HG02763 (cell line): ENCODE measurements around the gene SLC13A2.

Source experiments
- ATAC-seq: cut with Tn5 transposase; IDR thresholded peaks from one replicate; pipeline ENCODE4 v1.9.1; 2021; ENCODE audit warnings: mild to moderate bottlenecking, moderate library complexity; ENCODE audit not compliant: unreplicated experiment

Gene SLC13A2

DNA sequence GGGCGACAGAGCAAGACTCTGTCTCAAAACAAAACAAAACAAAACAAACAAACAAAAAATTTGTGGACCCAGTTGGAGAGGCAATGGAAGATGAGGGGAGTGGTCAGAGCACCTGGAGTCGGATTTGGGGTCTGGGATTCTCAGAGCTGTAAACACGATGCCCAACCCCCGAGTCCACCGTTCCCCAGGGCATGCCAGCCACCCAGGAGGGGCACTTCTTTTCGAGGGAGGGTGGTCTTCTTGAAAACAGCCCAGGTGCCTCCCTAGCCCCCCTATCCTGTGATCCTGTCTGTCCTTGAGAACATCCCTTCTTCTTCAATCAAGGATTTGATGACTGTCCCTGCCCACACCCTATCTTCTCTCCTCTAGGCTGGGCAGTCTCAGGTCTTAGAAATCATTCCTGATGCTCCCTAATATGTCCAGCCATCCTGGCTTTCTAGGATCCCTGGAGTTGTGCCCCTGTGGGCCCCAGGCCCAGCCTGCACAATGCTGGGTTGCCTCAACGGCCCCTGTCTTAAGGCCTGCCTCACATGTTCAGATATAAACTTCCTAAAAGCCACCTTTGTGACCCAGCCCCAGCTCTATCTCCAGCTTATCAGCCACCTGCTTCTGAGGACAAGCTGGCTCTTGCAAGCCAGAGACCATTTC is 3.1 kb upstream of the SLC13A2 start:
- ATAC-seq = no peak

DNA sequence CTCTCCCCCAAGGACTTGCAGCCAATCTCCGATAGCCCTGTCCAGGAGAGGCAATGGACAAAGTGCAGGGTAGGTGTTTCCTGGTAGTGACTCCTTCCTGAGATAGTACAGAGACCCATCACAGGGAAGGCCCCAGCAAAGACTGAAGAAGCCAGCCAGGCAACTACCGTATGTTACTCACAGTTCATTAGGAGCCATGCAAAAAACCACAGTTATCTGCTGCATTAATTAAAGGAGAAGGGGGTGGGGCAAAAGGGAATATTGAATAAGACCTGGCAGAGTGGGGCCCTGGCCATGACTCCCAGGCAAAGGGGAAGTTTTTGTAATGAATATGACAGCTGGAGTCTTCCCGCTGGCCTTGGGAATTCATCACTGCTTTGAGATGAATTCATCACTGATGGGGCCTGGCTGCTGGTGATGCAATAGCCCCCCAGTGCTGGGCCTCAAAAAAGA is 2.5 kb upstream of the SLC13A2 start:
- no peak for ATAC-seq

DNA sequence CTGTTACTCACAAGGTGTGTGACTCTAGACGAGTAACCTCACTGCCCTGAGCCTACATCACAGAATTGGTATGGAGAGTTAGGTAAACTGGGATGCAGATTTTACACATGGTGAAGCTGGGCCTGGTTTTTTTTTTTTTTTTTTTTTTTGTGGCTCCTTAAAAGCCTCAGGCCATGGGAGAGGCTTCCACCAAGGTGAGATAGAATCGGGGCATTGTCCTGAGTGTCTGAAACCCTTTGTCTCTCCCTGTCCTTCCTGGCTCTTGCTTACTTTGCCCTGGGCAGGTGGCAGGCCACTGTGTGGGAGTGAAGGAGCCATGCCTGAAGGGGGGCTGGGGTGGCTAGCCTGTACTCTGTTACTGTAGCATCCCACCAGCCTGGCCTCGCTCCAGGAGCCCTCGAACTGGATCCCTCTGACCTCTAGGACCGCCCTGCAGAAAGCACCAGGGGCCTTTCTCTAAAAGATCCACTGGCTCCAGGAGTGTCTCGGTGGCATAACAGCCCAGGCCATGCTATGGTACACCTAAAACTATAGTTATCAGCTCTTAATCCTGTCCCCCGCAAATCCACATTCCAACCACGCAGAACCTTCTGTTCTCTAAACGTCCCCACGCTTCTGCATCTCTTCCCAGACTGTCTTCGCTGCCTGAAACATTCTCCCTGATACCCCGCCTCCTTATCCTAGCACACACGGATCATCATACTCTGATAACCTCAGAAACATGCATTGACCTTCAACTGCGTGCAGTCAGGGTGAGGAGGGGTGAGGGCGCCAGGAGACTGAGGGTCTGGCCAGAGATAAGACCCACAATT is 1.7 kb upstream of the SLC13A2 start:
- no peak for ATAC-seq

DNA sequence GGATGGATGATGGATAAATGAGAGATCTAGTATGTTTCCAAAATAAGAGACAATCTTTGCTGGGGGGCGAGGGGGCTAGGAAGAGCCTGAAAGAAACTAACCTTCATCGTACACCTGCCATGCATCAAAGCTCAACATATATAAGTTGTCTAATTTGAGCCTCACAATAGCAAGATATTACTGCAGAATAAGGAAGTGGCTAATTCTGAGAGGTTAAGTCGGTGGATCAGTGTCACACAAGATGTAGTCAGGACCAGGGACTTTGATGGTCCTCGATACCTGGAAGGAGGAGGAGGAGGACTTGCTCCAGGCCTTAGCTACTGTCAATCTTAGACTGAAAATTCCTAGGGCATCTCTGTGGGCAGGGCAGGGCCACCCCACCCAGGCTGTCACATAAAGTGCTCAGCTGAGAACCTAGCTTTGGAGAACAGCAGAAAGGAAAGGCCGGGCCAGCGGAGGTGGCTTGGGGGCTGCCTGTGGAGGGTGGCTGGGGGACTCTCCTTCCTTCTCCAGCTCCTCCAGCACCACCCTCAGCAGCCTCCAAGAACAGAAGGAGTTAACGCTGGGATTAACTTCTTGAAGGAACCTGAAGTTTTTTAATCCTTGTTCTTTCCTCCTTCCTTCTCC is 460 bp upstream of the SLC13A2 start:
- ATAC-seq = no peak

DNA sequence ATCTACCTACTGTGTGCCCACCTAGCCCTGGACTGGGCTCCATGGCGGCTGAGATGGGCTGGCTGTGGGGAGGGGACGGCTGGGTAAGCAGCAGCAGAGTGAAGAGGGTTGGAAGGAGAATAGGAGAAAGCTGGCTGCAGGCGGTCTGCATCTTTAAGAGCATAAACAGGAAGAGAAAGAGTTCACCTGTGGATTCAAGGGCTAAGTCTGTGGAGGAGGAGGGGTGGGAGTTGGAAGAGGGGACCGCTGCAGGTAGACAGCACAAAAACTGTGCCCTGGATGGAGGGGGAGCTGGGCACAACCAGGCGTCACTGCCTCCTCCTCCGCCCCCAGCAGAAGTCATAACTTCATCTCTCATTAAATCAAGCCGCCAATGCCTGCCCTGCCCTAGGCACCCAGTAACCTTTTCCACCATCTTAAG is 677 bp downstream of the SLC13A2 start:
- ATAC-seq = no peak

DNA sequence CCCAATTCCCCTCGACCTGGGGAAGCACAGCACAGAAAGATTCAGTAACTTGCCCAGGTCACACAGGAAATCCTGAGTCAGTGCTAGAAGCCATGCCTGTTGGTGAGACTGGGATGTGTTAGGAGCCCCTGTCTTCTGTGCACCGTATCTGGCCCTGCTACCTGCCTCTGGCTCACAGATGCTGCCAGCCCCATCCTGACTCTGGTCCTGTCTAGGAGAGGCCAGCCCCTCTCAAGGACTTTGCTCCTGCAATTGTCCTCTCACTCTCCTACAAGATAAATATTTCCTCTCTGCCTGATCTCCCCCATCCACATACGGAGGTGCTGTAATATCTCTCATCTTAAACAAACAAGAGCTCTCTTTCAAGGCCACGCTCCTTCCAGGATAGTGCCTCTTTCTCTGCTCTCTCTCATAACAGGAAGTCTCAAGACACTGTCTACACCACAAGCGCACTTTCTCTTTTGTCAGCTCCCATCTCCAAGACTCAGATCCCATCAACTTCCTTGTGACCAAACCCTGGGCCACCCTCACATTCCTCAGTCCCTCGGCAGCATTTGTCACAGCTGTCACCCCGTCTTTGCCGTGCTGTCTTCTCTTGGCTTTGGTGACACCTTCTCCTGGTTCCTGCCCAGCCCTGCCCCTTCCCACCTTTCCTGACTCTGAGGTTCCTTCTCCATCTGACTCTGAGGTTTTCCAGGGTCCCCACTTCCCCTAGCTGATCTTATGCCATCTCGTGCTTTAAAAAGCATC is 1.9 kb downstream of the SLC13A2 start:
- no peak for ATAC-seq

DNA sequence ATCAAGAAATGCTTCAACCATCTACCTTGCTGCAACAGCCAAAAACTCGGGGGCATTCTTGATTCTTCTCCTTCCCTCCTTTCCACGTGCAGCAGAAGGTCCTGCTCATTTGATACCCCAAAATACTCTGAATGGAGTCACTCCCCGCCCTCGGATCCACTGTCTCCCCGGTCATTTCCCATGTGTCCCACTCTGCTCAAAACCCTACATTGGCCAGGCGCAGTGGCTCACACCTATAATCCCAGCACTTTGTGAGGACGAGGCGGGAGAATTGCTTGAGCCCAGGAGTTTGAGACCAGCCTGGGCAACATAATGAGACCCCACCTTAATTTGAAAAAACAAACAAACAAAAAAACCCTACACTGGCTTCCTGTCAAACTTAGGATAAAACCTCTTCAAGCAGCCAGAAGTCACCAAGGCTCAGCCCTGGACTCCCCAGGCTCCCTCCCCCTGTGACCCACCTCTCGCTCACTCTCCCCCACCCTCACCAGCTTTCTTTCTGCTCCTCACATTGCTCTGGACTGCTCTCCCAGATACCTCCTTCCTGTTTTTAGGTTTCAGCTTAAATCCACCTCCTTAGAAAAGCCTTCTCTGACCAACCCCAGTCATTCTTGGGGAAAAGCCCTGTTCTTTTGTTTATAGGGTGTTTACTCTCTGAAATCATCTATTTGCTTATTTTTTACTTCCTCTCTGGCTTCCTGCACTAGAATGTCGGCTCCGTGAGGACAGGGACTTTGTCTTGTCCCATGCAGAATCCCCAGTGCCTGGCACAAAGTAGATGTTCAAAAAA is 2.8 kb downstream of the SLC13A2 start:
- no peak for ATAC-seq

DNA sequence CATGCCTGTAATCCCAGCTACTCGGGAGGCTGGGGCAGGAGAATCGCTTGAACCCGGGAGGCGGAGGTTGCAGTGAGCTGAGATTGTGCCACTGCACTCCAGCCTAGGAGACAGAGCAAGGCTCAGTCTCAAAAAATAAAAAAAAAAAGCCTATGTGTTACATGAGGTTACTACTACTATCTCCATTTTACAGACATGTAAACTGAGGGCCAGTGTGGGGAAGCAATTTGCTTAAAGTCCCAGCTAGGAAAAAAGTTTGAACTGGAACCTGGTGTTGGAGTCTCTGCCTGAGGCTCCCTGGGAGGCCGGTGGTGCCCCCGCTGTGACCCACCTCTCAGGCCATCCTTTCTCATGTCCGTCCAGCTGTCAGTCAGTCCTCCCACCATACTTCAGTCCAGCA is 4.5 kb downstream of the SLC13A2 start:
- ATAC-seq = no peak

DNA sequence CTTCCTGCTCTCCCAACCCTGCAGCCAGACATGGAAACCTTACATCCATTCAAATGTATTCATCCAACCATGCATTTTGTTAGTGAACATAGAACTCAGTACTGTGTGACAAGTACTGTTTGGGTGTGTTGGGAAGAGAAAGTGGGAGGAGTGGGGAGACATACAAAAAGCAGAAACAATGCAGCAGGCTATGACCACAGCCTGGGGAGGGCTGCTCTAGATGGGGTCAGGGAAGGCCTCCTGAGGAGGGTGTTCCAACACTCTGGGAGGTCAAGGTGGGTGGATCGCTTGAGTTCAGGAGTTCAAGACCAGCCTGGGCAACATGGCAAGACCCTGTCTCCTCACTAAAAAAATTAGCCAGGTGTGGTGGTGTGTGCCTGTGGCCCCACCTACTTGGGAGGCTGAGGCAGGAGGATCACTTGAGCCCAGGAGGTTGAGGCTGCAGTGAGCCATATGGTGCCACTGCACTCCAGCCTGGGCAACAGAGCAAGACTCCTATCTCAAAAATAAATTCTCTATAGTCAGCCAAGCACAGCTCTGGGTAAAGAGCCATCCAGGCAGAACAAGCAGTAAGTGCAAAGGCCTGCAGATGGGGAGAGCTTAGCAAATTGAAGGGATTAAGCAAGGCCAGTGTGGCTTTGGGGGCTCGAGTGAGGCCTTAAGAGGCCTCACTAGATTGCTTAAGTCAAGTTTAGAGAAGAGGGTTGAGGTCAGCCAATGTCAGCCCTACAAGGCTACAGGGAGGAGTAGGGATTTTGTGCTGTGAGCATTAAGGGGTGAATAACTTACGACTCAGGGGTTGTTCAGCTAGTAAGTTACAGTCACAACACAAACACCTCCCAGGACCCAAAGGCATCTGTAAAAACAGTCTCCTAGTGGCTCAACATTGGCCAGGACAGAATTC is 5.5 kb downstream of the SLC13A2 start:
- ATAC-seq = no peak

DNA sequence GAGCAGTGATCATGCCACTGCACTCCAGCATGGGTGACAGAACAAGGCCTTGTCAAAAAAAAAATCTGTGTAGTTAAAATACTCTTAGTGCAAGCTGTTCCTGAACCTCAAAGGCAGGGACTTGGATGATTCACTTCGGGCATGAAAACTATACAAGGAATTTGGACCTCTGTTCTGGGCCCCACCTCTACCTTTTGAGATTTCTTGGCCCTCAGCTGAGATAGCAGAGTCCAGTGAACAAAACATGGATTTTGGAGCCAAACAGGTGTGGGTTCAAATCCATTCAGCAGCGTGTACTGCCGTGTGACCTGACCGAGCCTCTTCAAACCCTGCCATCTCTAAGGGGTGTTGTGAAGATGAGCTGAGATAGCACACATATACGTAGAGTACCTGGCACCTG is 6.8 kb downstream of the SLC13A2 start:
- no peak for ATAC-seq

DNA sequence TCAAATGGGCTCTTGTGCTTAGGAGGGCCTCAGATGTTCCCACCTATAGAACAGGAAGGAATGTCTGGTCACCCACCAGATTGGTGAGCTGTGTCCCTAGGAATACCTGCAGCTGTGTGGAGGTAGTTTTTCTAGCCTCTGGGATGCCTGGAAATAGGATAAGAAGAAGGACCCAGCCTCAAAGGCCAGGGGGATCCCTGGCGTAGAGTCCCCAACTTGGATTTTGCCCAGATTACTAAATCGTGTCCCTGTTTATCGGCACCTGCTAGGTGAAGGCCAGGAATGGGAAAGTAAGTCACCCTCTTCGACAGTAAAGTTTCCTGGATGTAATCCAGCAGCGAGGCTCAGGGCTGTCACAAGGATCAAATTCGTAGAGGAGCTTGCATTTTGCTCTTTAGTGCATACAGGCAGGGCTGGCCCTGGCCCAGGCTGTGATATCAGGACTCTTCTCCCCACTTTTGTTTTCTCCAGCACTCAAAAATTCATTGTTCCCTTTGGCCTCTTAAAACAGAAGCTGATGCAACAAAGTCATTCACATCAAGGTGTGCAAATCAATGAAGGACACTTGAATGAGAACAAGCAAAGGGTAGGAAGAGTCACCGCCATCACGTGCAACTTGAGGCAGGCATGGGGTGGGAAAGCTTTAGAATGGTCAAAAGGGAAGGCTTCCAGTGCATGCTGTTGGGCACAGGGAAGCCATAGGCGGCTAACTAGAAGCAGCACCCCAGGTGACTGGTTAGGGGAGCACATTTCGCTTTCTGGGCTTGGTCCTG is 7.5 kb downstream of the SLC13A2 start:
- no peak for ATAC-seq

DNA sequence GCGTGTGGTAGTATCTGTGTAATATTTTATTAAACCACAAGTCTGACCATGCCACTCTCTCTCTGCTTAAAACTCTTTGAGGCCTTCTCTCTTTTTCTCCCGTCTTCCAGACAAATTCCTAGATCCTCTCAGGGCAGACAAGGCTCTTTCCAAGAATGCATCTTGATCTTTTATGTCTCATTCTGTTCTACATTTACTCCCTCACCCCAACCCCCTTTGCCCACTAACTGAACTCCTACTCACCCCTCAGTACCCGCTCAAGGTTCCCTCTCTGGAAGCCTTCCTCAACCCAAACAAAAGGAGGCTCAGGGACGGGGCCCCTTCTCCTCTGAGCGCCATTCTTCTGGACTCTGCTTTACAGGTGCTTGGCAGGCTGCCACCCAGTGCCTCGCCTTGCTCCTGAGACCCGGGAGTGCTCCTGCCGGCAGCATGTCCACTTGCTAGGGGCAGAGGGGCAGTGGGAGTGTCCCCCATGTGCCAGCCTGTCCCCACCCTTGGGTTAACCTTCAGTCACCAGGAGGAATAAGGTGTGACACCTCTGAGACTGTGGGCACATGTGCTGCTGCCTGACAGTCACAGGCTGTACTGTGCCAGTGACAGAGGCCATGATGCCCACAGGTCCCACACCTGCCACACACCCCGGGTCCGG is 9.2 kb downstream of the SLC13A2 start:
- no peak for ATAC-seq

DNA sequence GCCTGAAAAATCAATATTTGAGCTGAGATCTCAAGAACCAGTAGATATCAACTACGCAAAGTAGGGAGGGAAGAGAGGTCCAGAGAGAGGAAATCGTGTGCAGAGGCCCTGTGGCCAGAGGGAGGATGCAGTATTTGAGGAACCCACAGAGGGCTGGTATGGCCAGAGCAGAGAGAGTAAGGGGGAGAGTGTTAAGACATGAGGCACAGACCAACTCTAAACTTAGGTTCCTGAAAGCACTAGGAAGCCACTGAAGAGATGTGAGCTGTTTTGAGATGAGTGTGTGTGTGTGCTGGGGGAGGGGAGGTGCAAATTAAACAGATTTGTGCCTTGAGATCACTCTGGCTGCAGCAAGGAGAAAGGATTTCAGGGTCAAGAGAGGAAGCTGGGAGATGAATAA is 10.9 kb downstream of the SLC13A2 start:
- ATAC-seq = peak; percentile 67

DNA sequence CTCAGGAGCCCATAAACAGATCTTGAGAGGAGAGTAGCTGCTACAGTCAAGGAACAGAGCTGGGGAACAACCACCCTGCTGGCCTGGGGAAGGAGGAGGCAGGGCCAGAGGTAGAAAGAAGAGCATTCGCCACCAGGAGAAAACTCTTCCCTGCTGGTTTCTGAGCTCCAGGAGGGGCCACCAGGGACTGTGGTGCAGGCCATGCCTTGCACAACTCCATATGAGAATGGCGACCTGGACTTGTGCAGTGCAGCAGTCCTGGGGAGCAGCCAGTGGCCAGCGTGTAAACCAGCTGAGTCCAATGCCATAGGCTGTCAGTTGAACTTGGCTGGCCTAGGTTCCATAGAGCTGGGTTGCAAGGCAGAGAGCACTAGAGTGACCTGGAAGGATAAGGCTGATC is 11.6 kb downstream of the SLC13A2 start:
- no peak for ATAC-seq

DNA sequence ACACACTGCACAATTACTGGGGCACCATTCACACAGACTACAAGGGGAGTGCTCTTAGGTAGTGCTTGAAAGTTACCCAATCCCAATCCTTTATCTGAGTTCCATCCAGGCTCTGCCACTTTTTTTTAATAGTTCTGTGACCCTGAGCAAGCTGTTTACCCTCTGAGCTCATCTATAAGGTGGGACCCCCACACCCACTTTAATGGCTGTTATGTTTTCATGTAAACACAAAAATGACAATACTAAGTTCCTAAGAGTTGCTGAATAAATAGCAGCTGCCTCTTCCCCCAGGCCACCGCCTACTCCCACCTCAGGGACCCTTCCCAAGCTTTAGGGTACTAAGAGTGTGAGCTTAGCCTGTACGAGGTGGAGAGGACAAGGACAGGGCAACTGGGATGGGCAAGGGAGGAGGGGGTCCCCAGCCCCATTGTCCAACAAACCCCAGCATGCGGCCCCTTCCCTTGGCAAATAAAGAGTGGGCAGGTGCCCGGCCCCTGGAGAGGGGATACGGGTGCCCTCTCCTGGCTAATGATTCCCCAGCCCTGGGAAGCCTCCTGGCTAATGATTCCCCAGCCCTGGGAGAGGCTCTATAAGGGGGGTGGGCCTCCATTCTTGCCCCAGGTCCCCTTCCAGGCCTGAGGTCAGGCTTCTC is 14.6 kb downstream of the SLC13A2 start:
- no peak for ATAC-seq

DNA sequence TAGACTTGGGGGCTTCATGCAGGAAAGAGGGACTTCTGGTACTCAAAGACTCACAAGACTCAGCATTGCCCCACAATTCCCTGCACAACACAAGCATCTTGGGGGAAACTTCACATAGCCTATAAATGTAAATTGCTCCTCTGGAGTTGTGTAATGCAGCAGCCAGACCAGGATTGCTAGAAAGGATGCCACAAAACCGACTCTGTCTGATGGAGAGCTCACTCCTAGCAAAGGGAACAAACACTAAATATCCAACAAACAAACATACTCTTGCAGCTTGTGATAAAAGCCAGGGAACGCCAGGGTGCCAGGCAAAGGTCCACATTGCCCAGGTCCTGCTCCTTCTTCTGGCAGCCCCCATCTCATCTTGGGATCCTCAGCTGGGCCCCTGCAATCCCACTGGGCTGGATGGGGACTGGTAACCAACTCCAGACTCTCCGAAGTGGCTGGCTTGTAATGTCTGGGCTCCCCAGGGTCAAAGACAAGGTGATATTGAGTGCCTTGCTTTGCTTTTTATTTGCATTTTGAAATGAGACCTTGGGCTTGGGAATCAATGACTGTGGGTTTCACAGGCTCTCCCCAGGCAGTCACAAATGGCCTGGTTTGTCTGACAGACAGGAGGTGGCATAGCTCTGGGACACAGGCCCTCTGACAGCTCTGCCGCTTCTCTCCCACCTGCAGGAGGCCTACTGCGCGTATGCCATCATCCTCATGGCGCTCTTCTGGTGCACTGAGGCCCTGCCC is 15.3 kb downstream of the SLC13A2 start:
- no peak for ATAC-seq

DNA sequence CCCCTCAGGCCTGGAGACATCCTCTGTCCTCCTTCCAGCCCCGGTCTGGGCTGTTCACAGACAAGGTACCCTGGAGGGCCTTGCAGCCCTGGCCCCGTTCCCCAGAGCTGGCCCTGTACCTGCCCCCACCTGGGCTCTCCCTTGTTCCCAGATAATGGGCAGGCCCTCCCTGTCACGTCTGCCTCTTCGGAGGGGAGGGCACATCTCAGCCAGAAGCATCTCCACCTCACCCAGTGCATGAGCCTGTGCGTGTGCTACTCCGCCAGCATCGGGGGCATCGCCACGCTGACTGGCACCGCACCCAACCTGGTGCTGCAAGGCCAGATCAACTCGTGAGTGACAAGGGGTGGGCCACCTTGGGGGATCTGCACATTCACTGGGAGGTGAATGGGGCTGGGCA is 17.8 kb downstream of the SLC13A2 start:
- no peak for ATAC-seq
